ENCODE data around the gene DEDD. TPM values are rescaled to one million over a fixed set of nuclear protein-coding genes. Genes with fewer than 3 reads are reported as not detected.

Gene DEDD
- total RNA-seq, 1 experiment from 2014 or later: 39.2 TPM

DNA sequence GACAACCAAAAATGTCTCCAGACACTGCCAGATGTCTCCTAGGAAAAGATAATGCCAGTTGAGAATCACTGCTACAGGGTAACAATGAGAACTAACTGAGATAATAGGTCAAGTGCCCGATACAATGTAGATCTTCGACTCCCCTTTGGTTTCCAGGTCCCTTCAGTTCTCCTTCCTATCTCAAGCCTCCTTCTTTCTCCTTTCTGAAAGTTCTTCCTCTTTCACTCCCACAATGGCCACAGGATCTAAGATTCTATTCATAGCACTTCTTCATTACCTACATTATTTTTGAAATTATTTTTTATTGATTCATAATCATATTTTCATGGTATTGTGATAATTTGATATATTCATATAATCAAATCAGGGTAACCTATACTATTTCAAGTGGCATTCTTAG lies 20.9 kb downstream of the DEDD start:
- ATAC-seq (no peak), DNase-seq (no peak)
- Histone ChIP-seq H3K4me1 (ENCODE audit: insufficient read depth, low read length) (peaks cover 30% of the 10 kb centered on the region), H3K27ac (ENCODE audit: low read length) (no peak overlapping the region), H3K9ac (ENCODE audit: low read length) (no peak overlapping the region), H3K9me3 (ENCODE audit: low read length) (no peaks in the 10 kb centered on the region), H3K79me2 (ENCODE audit: low read length) (peaks cover 96% of the 10 kb centered on the region), H4K20me1 (ENCODE audit: low read length) (peaks cover 53% of the 10 kb centered on the region), H3K4me2 (ENCODE audit: low read length) (no peak overlapping the region), H3K36me3 (ENCODE audit: low read depth, low read length) (peaks cover 36% of the 10 kb centered on the region), H3F3A (ENCODE audit: low read length, unreplicated experiment) (peaks cover 4% of the 10 kb centered on the region), H3K9me2 (replicated peaks; ENCODE audit: low read length) (no peaks in the 10 kb centered on the region), H2AFZ (ENCODE audit: low read length) (no peak overlapping the region), H3K4me3 (ENCODE audit: low read length) (no peak overlapping the region), H3K27me3 (ENCODE audit: low read length) (no peaks in the 10 kb centered on the region)
- POLR2A ChIA-PET (ENCODE audit: unreplicated experiment): interaction anchor here (0.5 kb wide), 1 partner anchor 115 kb away, joined by 4 read pairs; no protein-coding TSS in a partner anchor
- CTCF ChIA-PET: no interaction called here
- TF ChIP-seq, protein P1, sequence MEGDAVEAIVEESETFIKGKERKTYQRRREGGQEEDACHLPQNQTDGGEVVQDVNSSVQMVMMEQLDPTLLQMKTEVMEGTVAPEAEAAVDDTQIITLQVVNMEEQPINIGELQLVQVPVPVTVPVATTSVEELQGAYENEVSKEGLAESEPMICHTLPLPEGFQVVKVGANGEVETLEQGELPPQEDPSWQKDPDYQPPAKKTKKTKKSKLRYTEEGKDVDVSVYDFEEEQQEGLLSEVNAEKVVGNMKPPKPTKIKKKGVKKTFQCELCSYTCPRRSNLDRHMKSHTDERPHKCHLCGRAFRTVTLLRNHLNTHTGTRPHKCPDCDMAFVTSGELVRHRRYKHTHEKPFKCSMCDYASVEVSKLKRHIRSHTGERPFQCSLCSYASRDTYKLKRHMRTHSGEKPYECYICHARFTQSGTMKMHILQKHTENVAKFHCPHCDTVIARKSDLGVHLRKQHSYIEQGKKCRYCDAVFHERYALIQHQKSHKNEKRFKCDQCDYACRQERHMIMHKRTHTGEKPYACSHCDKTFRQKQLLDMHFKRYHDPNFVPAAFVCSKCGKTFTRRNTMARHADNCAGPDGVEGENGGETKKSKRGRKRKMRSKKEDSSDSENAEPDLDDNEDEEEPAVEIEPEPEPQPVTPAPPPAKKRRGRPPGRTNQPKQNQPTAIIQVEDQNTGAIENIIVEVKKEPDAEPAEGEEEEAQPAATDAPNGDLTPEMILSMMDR (conservative IDR thresholded peaks at IDR 0.05; ENCODE audit: low read depth, low read length): no peak
- TF ChIP-seq EZH2 (IDR thresholded peaks at IDR 0.05; ENCODE audit: low read length, unreplicated experiment): no peak
- TF ChIP-seq EZH2phosphoT487 (IDR thresholded peaks at IDR 0.05; ENCODE audit: borderline replicate concordance, low read length): no peak
- no TSS peak for BruUV-seq (replicated peaks)
- intact Hi-C loops (cut with micrococcal nuclease): loop anchor here (10.0 kb wide), 1 partner anchor 87 kb away; the partner anchor contains the start of gene F11R

DNA sequence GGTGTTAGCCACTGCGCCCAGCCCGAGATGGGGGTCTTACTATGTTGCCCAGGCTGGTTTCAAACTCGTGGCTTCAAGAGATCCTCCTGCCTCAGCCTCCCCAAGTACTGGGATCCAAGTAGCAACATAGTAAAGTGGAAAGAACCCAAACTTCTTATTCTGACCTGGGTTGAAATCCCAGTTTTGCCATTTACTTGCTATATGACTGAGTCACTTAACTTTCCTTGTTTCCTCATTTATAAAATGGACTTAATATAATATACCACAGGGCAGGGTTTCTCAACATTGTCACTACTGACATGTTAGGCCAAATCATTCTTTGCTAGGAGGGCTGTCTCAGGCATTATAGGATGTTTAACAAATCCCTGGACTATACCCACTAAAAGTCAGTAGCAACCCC lies 21.4 kb downstream of the DEDD start:
- no peak overlapping the region for H3K4me2 ChIP-seq (ENCODE audit: low read length)
- no peak overlapping the region for H3K4me3 ChIP-seq (ENCODE audit: low read length)
- intact Hi-C loops (cut with micrococcal nuclease): loop anchor here (10.0 kb wide), 1 partner anchor 86 kb away; the partner anchor contains the start of gene F11R
- no TSS peak for BruUV-seq (replicated peaks)
- peaks cover 26% of the 10 kb centered on the region for H3K4me1 ChIP-seq (ENCODE audit: insufficient read depth, low read length)
- H2AFZ ChIP-seq (ENCODE audit: low read length): no peak overlapping the region
- DNase-seq (no peak), ATAC-seq (no peak)
- TF ChIP-seq EZH2 (IDR thresholded peaks at IDR 0.05; ENCODE audit: low read length, unreplicated experiment) (no peak), EZH2phosphoT487 (IDR thresholded peaks at IDR 0.05; ENCODE audit: borderline replicate concordance, low read length) (no peak)
- TF ChIP-seq, protein P1 (conservative IDR thresholded peaks at IDR 0.05; ENCODE audit: low read depth, low read length): no peak
- no peak overlapping the region for H3K27ac ChIP-seq (ENCODE audit: low read length)
- POLR2A ChIA-PET (ENCODE audit: unreplicated experiment): no interaction called here
- H3F3A ChIP-seq (ENCODE audit: low read length, unreplicated experiment): peaks cover 4% of the 10 kb centered on the region
- H3K9me2 ChIP-seq (replicated peaks; ENCODE audit: low read length): no peaks in the 10 kb centered on the region
- CTCF ChIA-PET: no interaction called here
- H3K36me3 ChIP-seq (ENCODE audit: low read depth, low read length): peaks cover 39% of the 10 kb centered on the region
- H3K9ac ChIP-seq (ENCODE audit: low read length): no peak overlapping the region
- peaks cover 55% of the 10 kb centered on the region for H4K20me1 ChIP-seq (ENCODE audit: low read length)
- peaks cover 96% of the 10 kb centered on the region for H3K79me2 ChIP-seq (ENCODE audit: low read length)
- no peaks in the 10 kb centered on the region for H3K27me3 ChIP-seq (ENCODE audit: low read length)
- no peaks in the 10 kb centered on the region for H3K9me3 ChIP-seq (ENCODE audit: low read length)

DNA sequence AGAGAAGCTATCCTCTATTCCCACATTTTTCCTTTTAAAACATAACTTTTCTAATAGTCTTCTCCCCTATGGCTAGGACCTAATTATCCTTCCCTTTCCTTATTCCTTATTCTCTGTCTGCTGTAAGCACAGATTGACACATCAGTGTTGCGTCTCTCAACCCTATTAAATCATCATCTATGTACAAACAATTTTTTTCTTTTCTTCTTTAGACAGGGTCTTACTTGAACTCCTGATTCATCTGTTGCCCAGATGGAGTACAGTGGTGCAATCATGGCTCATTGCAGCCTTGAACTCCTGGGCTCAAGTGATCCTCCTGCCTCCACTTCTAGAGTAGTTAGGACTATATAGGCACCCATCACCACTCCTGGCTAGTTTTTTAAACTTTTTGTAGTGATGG lies 26.0 kb downstream of the DEDD start:
- Histone ChIP-seq H3K9ac (ENCODE audit: low read length) (no peak overlapping the region), H3K4me2 (ENCODE audit: low read length) (no peak overlapping the region), H3K4me1 (ENCODE audit: insufficient read depth, low read length) (no peaks in the 10 kb centered on the region), H2AFZ (ENCODE audit: low read length) (no peak overlapping the region), H3K79me2 (ENCODE audit: low read length) (peaks cover 89% of the 10 kb centered on the region), H3K9me2 (replicated peaks; ENCODE audit: low read length) (no peaks in the 10 kb centered on the region), H3K27ac (ENCODE audit: low read length) (no peak overlapping the region), H3F3A (ENCODE audit: low read length, unreplicated experiment) (no peaks in the 10 kb centered on the region), H3K36me3 (ENCODE audit: low read depth, low read length) (peaks cover 37% of the 10 kb centered on the region), H3K27me3 (ENCODE audit: low read length) (no peaks in the 10 kb centered on the region), H4K20me1 (ENCODE audit: low read length) (peaks cover 35% of the 10 kb centered on the region), H3K9me3 (ENCODE audit: low read length) (no peaks in the 10 kb centered on the region), H3K4me3 (ENCODE audit: low read length) (no peak overlapping the region)
- no TSS peak for BruUV-seq (replicated peaks)
- intact Hi-C loops (cut with micrococcal nuclease): no loop called here
- CTCF ChIA-PET: no interaction called here
- ATAC-seq (no peak), DNase-seq (no peak)
- POLR2A ChIA-PET (ENCODE audit: unreplicated experiment): interaction anchor here (0.6 kb wide), 1 partner anchor 111 kb away, joined by 3 read pairs; no protein-coding TSS in a partner anchor
- TF ChIP-seq, protein P1 (conservative IDR thresholded peaks at IDR 0.05; ENCODE audit: low read depth, low read length): no peak

All from PC-3 (cell line).